ENCODE results near the gene LRRC8A.

DNA sequence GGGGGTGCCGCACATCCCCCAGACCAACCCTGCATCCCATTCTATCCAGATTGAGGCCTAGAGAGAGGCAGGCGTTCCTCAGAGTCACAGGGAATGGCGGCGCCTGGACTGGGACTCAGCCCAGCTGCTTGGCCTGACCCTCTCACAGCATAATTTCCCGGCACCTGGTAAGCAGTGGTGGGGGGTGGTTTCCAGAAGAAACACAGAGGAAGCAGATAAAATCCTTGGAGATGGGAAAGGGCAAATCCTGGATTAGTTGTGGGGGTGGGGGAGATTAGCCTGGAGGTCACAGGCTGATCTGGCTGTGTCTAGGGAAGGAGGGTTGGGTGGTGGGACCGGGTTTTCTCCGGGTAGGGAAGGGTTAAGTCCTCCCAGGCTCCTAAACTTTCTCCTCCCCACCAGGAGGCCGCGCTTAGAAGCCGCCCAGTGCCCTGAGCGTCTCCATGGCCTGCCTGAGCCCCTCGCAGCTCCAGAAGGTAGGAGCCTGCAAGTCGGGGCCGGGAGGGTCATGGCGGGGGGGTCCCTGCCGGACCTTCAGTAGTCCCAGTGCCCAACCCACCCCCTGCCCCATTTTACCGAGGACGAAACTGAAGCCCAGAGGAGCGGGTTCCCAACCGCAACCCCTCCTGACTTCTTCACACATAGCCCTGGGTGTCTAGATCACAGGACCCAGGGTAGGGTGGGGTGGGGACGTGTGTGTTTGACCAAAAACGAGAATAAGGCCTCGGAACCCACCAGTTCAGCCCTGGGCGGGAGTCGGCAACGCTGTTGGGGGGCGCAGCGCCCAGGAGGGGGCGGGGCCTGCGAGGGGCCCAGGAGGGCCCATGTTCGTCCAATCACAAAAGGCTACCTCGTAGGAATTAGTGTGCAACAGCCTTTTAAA is 40.2 kb downstream of the LRRC8A start:
- TF ChIP-seq, protein P1, sequence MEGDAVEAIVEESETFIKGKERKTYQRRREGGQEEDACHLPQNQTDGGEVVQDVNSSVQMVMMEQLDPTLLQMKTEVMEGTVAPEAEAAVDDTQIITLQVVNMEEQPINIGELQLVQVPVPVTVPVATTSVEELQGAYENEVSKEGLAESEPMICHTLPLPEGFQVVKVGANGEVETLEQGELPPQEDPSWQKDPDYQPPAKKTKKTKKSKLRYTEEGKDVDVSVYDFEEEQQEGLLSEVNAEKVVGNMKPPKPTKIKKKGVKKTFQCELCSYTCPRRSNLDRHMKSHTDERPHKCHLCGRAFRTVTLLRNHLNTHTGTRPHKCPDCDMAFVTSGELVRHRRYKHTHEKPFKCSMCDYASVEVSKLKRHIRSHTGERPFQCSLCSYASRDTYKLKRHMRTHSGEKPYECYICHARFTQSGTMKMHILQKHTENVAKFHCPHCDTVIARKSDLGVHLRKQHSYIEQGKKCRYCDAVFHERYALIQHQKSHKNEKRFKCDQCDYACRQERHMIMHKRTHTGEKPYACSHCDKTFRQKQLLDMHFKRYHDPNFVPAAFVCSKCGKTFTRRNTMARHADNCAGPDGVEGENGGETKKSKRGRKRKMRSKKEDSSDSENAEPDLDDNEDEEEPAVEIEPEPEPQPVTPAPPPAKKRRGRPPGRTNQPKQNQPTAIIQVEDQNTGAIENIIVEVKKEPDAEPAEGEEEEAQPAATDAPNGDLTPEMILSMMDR (IDR thresholded peaks at IDR 0.05): no peak
- TF ChIP-seq POLR2A (IDR thresholded peaks at IDR 0.05) (no peak), EP300 (IDR thresholded peaks at IDR 0.05) (no peak), POLR2AphosphoS5 (IDR thresholded peaks at IDR 0.05) (no peak)
